Erythroblast (primary cell): ENCODE measurements around the gene RASGRP3.

ENCODE experiments used
- DNase-seq, 2 experiments: peaks; one replicate each; lab custom pipeline; 2025; lab: John Stamatoyannopoulos, UW
- GATA1 ChIP-seq: IDR thresholded peaks from 2 replicates; pipeline ENCODE4 v1.6.1; 2011; ENCODE audit warnings: low read depth, mild to moderate bottlenecking, control low read depth, low read length, moderate library complexity
- POLR2A ChIP-seq: IDR thresholded peaks from 2 replicates; pipeline ENCODE4 v1.6.1; 2011; ENCODE audit warnings: mild to moderate bottlenecking, low read length

Gene RASGRP3

DNA sequence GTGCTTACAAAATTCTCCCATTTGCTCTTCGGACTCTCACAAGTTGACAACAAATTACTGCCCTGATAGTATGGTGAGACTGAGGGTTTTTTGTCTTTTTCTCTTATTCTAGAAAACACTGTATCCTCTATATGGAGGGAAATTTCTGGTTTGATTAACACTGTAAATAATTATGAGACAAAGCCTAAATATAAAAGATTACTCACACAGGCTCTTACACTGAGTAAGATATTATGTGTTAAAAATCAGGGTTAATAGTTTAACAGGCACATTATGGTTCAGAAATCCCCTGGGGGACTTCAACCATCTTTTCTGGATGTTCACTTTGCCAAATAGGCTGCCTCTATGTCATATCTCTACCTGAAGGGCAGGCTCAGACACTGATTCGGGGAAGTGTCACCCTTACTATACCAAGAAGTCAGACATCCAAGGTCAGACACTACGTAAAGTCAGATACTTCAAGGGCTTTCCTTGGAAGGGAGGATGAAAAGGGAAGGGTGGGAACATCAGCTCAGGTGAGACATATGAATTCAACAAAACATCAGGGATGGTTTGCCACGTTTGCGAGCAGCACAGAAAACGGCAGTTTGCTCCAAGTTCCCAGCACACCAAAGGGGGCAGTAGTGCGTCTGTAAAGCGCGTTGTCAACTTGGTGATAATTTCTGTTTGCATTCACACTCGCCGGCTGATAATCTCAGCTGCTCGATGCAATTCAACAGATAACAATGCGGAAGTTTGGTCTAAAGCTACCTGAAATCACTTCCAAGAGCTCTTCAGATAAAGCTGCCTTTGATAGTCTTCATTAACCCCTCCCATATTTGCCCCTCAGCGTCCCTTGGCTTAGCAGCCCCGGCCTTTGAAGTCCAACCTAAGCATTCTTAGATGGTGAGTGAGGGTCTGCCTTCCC, 972 bp upstream of the RASGRP3 start:
- peak; percentile 15 for TF ChIP-seq GATA1
- TF ChIP-seq POLR2A, result no peak
- peak; percentile 83 to 87 for DNase-seq

DNA sequence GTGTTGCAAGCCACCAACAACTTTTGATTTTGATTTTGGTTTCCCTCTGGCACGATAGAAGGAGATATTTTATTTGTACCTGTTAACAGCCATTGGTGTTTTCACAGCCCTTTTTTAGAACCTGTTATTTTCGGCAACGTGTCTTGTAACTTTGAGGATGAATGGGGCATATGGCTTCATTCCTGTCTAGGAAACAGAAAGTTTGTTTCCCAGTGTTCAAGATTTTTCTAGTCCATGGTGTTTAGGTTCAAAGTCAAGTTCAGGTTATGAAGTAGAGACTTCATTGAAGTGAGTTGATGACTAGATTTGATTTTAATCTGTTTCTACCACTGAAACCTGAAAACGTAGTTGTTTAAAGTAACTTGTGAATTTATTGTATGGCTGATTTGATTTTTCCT, 343 bp downstream of the RASGRP3 start:
- no peak for DNase-seq
- TF ChIP-seq POLR2A (no peak), GATA1 (no peak)

DNA sequence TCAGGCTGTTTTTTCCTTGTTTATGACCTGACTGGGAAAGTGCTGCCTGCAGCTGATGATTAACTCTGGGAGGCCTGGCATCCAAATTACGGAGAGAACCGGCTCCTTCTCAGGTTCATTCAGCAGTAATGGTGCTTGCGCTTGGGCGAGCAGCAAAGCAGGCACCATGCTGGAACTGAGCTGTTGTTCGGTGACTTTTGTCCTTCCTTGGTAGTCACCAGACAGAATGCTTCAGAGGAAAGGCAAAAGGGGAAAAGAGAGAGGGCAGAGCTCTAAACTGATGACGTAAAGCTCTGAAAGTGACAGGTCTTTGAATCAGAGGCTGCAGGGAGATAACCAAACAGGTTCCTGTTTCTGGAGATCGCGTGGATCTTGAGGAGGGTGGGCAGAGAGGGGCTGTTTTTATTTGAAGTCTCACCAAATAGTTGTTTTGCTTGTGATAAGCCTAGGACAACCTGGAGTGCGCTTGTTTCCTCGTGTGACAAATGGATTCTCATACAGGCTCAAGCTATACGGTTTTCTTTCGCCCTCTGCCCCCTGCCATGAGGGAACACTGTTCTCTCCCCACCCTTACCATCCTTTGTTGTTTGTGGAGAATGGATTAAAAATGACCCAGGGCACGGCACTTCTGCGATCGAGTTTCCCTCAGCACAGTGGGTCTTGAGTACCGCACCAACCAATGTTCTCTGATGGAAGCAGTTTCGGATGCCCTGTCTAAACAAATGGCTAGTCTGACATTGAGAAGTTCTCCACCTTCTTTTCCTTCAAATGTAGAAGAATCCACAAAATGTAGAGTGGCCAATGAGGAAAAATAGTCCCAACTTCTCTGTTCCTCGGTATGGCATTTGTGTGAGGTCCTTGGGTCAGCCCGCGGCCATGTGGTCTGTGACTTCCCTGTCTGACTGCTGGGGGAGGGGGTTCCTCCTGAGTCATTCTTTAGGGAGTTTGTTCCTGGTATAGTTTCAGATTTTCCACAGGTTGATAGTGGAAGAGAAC, 1.3 kb downstream of the RASGRP3 start:
- TF ChIP-seq POLR2A (no peak), GATA1 (no peak)

DNA sequence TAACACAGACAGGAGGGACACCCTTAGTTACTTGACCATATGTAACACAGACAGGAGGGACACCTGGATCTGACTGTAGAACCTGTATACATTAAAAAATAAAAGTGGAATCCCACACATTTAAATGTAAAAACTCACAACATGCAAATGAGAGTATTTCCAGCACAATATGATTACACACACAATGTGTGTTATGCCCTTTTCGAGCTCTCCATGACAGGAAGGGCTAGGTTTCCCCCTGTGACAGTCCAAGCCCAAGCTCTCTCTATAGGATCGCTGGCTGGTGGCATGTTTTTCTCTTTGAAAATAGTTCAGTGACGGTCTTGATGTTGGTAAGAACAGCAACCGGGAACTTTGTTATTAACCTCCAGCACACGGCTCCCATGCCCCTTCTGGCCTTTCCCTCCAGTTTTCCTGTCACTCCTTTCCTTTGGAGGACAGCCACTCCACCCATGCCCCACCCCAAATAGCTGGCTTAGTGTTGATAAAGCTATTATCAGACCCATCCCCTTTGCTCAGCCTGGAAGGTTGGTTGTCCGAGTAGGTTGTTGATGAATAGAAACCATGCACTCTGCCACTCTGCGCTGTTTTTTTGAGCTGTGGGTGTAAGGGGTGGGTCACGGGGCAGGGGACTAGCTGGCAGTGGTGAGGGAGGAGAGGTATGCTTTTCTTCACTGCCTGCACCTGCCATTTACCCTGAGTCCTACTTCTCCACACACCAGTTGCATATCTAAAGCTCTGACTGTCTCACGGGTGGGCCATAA, 2.7 kb downstream of the RASGRP3 start:
- no peak for TF ChIP-seq GATA1
- no peak for TF ChIP-seq POLR2A
- peak; percentile 40 to 65 for DNase-seq

More for the DNA sequence above, 1.3 kb downstream of the RASGRP3 start:
- peak; percentile 77 to 88 for DNase-seq

DNA sequence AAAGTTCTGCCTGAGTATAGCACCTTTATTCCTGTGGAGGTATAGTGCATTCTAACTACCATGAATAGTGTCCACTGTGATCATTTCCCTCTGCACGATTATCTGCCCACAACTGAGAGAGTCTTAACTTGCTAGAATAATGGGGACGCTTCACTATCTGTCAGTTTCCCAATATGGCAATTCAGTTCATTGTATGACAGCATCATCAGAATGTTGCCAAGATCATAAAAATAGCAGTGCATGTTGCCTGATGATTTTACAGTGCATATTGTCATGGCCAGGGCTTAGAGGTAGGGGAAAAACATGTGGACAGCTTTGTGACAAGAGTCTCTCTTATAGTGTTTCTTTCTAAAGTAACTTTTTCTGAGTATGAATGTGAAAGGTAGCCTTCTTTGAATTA, 6.1 kb downstream of the RASGRP3 start:
- no peak for DNase-seq
- TF ChIP-seq POLR2A, result no peak
- no peak for TF ChIP-seq GATA1

DNA sequence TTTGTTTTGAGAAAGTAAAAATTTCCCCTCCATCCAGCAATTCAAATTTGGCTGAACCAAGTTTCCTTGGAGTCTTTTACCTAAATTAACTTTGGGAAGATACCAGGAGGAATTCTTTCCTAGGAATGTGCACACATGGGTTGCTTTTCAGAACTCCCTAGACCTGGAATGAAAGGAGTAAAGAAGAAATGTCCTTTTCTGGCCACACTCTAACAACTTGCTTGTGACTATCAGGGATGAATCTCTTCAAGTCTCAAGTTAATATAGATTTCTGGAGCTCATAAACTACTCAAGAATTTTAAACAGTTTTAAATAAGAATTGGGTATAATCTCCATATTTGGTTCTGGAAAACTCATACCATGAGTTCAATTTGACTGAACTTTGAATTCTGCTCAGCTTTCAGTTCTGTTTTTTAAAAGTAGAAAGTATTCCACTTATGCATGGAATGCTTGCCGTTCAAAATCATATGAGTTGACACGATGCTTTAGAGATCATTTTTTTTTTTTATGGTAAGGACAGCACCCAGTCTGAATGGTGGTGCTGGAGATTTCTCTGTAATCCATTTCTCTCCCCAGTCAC, 7.7 kb downstream of the RASGRP3 start:
- TF ChIP-seq POLR2A, result no peak
- DNase-seq, result no peak

DNA sequence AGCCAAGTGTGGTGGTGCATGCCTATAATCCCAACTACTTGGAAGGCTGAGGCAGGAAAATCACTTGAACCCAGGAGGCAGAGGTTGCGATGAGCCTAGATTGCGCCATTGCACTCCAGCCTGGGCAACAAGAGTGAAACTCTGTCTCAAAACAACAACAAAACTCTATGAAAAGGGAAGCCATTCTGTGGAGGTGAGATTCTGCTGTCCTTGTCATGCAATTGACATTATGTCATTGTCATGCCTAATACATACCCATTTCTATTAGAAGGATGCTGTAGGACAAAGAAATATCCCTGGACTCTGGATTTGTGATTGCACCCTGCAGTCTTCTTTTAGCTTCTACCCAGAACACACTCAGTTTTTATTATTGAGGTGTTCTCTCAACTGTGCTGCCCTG, 8.6 kb downstream of the RASGRP3 start:
- DNase-seq, result no peak
- TF ChIP-seq POLR2A, result no peak
- TF ChIP-seq GATA1, result no peak

DNA sequence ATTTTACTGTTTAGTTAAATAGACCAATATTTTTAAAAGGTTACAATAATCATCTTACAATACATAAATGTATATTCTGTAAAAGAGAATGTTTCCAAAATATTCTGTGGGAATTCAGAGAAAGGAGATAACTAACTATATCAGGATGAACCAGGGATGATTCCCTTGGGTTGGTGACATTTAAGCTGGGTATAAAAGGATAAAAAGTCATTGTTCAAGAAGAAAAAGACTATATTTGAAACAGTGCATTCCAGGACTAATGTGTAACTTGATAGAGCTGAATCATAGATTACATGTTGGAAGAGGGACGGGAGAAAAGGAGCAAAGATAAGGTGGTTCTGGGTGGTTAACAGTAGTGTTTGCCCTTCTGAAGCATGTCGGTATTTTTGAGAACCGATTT, 10.1 kb downstream of the RASGRP3 start:
- TF ChIP-seq GATA1, result no peak
- no peak for TF ChIP-seq POLR2A
- no peak for DNase-seq

DNA sequence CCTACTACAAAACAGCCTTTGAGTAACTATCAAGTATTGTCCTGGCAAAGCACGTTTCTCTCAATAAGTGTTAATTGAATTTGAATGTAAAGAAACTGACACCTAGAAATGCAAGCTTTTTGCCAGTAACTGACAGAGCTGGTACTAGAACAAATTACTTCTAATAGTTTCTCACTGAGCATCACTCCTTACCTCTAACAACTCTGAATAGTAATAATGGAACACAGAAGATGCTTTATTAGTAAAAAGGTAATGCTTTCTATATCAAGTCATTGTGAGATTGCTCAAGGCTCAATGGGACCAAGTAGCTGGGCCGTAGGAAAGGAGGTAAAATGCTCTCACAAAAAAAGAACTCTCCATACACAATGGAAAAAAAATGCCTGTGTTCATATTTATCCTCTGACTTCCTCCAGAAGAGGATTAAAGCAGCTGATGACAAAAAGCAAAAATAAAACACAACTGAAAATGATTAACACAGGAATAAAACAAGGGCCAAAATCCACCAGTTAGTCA, 11.8 kb downstream of the RASGRP3 start:
- DNase-seq, result no peak
- no peak for TF ChIP-seq POLR2A
- no peak for TF ChIP-seq GATA1

DNA sequence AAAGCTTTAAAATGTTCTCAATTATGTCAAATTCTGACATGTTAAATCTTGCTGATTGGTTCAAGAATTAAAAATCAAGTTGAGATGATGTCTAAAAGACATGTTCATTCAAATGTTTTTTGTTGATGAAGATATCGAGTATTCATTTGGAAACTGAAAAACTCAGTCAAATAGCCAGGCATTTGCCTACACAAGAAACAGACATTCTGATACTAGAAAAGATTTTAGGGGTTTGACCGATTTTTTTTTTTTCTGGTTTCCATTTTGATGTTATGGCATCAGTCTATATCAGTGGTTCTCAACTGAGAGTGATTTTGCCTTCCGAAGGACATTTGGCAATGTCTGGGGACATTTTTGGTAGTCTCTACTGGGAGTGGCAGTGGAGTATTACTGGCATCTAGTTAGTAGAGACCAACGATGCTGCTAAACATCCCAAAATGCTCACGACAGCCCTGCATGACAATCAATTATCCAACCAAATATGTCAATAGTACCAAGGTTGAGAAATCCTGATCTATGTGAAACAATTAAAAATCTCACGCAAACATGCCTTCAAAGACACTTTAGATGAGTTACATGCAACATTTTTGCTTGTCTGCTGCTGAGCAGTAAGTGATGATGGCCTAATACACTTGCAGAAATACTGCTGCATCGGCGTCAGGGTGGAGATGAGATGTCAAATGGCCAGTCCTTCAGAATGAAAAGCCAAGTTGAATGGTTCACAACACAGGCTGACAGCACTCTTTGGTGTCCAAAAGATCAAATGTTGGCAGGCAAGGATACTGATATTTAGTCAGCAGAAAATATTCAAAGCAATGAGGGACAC, 12.5 kb downstream of the RASGRP3 start:
- TF ChIP-seq POLR2A (no peak), GATA1 (no peak)
- no peak for DNase-seq

DNA sequence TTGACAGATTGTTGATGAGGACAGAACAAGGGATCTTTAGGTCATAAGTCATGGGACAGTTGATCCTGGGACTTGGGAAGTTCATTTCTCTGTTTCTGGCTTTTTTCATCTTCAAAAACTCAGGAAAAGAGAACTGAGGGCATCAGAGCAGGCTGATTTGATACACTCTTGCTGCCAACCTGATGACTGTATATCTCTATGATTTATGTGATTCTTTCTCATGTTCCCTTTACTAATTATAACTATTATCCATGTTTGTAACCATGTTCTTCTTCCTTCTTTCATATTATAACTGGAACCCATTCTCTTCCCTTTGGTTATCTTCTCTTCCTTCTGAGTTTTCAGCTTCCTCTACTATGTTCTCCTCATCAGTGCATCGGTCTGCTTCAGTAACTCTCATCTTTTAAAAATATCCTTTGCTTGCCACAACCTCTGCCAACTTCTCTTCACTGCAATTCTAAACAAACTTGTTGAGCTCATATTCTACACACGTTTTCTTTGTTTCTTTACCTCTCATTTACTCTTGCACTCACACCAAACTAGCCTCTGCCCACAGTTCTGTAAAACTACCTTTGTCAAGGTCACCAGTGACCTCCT, 13.5 kb downstream of the RASGRP3 start:
- TF ChIP-seq GATA1, result no peak
- no peak for TF ChIP-seq POLR2A
- DNase-seq, result no peak
